Mesendoderm (in vitro differentiated cells): Measurements from ENCODE around the gene PEX14.

Experiments used
- DNase-seq: peaks from one replicate; pipeline ENCODE4 v3.0.0; 2013
- H2AK5ac ChIP-seq: 2 replicates; pipeline ENCODE4 v1.6.1; 2013; ENCODE audit warnings: low read length, inconsistent platforms
- H2BK120ac ChIP-seq: 2 replicates; pipeline ENCODE4 v1.6.1; 2013; ENCODE audit warnings: low read depth, mild to moderate bottlenecking, low read length, moderate library complexity, mixed read lengths
- H2BK15ac ChIP-seq: replicated peaks from 2 replicates; pipeline ENCODE4 v1.6.1; 2013; ENCODE audit warnings: low read depth, mild to moderate bottlenecking, moderate library complexity
- H2BK5ac ChIP-seq: 2 replicates; pipeline ENCODE4 v1.6.1; 2013; ENCODE audit warnings: low read length, inconsistent platforms
- H3K18ac ChIP-seq: 2 replicates; pipeline ENCODE4 v1.6.1; 2013; ENCODE audit warnings: mild to moderate bottlenecking, low read length, mixed read lengths
- H3K23ac ChIP-seq: one replicate; pipeline ENCODE4 v1.6.1; 2013; ENCODE audit warnings: low read length
- H3K27ac ChIP-seq: 2 replicates; pipeline ENCODE4 v1.5.1; 2013; ENCODE audit warnings: low read depth, mild to moderate bottlenecking, inconsistent platforms, low read length, moderate library complexity
- H3K27me3 ChIP-seq: 2 replicates; pipeline ENCODE4 v1.6.1; 2013; ENCODE audit warnings: low read length, control low read depth, mild to moderate bottlenecking, inconsistent platforms; ENCODE audit not compliant: insufficient read depth, poor library complexity
- H3K36me3 ChIP-seq: 2 replicates; pipeline ENCODE4 v1.6.1; 2013; ENCODE audit warnings: low read length, inconsistent platforms; ENCODE audit not compliant: control insufficient read depth, insufficient read depth
- H3K4ac ChIP-seq: one replicate; pipeline ENCODE4 v1.6.1; 2013; ENCODE audit warnings: low read depth, mild to moderate bottlenecking, low read length, moderate library complexity
- H3K4me1 ChIP-seq: 2 replicates; pipeline ENCODE4 v1.6.1; 2013; ENCODE audit warnings: low read depth, low read length, inconsistent platforms; ENCODE audit not compliant: control insufficient read depth
- H3K4me2 ChIP-seq: 2 replicates; pipeline ENCODE4 v1.6.1; 2013; ENCODE audit warnings: low read length
- H3K4me3 ChIP-seq: 2 replicates; pipeline ENCODE4 v1.5.1; 2013; ENCODE audit warnings: mild to moderate bottlenecking, low read length
- H3K56ac ChIP-seq: one replicate; pipeline ENCODE4 v1.6.1; 2013; ENCODE audit warnings: low read length
- H3K79me1 ChIP-seq: 2 replicates; pipeline ENCODE4 v1.6.1; 2013; ENCODE audit warnings: low read length, inconsistent platforms
- H3K79me2 ChIP-seq: 2 replicates; pipeline ENCODE4 v1.6.1; 2013; ENCODE audit warnings: mild to moderate bottlenecking, low read length; ENCODE audit not compliant: control insufficient read depth, insufficient read depth
- H3K9ac ChIP-seq: 2 replicates; pipeline ENCODE4 v1.6.1; 2013; ENCODE audit warnings: low read length, inconsistent platforms
- H4K5ac ChIP-seq: one replicate; pipeline ENCODE4 v1.6.1; 2013; ENCODE audit warnings: low read length
- H4K8ac ChIP-seq: one replicate; pipeline ENCODE4 v1.6.1; 2013; ENCODE audit warnings: low read depth, mild to moderate bottlenecking, control low read depth, low read length, moderate library complexity
- WGBS: extraction: QIAGEN DNeasy Blood & Tissue Kit; methylation state at CpG from one replicate; pipeline ENCODE4 v1.1.7; 2013; ENCODE audit warnings: low lambda C conversion rate, missing lambda C conversion rate; ENCODE audit not compliant: insufficient coverage; ENCODE audit errors: extremely low coverage; 5-methylcytosine and 5-hydroxymethylcytosine counted together

The PEX14 gene

DNA sequence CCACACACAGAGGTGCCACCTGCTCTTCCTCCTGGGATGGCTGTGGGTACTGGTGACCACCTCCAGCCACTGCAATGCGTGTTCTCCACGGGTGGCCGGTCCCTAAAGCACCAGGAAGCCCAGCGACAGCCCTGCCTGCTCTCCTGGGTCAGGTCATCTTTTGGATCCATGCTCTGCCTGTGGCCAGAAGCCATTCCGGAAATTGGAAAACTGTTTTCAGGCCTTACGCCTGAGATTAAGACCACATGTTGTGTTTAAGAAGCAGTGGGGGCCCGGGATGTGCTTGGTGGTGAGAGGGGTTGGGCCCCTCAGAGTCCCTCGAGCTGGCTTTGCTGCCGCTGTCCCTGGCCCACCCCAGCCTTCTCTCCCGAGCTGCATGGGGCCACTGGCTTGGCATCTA, 150.8 kb downstream of the PEX14 start:
- Histone ChIP-seq H3K4me3 (no peak overlapping the region), H3K27ac (no peak overlapping the region), H3K4me2 (no peak overlapping the region), H2AK5ac (no peak overlapping the region), H3K36me3 (no peaks in the 10 kb centered on the region), H4K8ac (no peak overlapping the region), H3K27me3 (no peaks in the 10 kb centered on the region), H2BK15ac (no peak overlapping the region), H3K4ac (no peak overlapping the region), H3K4me1 (no peaks in the 10 kb centered on the region), H3K56ac (no peak overlapping the region), H4K5ac (no peak overlapping the region), H3K18ac (no peak overlapping the region), H3K23ac (no peak overlapping the region), H3K9ac (no peak overlapping the region), H2BK5ac (no peak overlapping the region), H3K79me1 (no peaks in the 10 kb centered on the region), H3K79me2 (no peaks in the 10 kb centered on the region), H2BK120ac (no peak overlapping the region)
- DNase-seq: no peak
- WGBS: no CpG with 5 or more reads among the region's 10 CpGs

DNA sequence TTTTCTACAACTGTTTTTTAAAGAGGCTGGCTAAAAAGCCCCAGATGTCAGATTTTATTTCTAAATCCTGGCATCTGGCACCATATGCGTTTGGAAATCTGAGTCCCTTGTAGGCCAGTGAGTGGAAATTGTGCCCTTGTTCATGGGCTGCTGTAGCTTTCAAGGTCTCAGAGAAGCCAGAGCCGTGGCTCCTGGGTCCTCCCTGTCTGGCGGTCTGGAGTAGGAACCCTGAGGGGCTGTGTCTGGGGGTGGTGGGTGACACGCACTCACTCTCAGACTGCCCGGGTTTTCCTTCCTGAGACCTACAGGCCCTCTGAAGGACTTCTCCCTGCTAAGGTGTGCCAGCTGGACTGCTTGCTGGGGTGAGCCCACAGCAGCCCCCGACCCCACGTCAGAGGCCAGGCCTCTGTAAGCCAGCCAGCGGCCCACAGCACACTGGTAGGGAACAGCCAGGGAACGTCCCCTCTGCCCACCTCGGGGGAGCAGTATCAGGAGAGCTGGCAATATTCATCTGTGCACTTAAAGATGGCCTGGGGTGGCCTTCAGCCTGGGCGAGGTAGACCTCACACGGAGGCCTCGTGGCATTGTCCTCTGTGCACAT, 151.5 kb downstream of the PEX14 start:
- H2BK120ac ChIP-seq: no peak overlapping the region

DNA sequence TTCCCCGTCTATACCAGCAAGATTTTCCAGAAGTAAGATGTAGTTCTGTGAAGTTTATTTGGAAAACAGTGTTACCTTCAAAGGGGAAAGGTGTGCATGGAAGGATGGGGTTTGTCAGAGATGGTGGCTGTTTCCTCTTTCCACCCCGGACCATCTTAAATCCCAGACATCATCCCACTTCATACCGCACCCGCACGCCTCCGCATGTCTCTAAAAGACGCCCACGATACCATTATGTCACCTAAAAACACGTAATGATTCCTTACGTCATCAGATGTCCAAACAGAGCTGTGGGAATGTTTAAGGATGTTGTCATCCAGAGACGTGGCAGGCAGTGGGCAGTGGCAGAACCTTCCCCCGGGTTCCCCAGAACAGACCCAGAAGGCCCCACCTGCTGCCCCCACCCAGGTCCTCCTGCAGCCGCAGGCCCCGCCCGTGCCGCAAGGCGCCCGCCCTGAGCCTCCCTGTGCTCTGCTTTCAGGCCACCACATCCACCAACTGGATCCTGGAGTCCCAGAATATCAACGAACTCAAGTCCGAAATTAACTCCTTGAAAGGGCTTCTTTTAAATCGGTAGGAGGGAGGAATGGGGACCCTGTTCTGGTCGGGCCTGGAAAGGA, 152.2 kb downstream of the PEX14 start:
- Histone ChIP-seq H3K27me3 (no peaks in the 10 kb centered on the region), H3K79me1 (no peaks in the 10 kb centered on the region), H3K4ac (no peak overlapping the region), H4K8ac (no peak overlapping the region), H3K4me1 (no peaks in the 10 kb centered on the region), H3K27ac (no peak overlapping the region), H3K56ac (no peak overlapping the region), H2AK5ac (no peak overlapping the region), H3K36me3 (no peaks in the 10 kb centered on the region), H3K4me3 (no peak overlapping the region), H3K4me2 (no peak overlapping the region), H4K5ac (no peak overlapping the region), H2BK15ac (no peak overlapping the region), H3K79me2 (no peaks in the 10 kb centered on the region), H2BK5ac (no peak overlapping the region), H3K23ac (no peak overlapping the region), H3K18ac (no peak overlapping the region), H2BK120ac (no peak overlapping the region), H3K9ac (no peak overlapping the region)
- no peak for DNase-seq
- 100% methylated on average over 3 of the region's 22 CpGs for WGBS

More for the DNA sequence above, 151.5 kb downstream of the PEX14 start:
- Histone ChIP-seq H3K4me2 (no peak overlapping the region), H2BK15ac (no peak overlapping the region), H3K9ac (no peak overlapping the region), H3K4me3 (no peak overlapping the region), H2AK5ac (no peak overlapping the region), H3K27ac (no peak overlapping the region), H3K4ac (no peak overlapping the region), H4K8ac (no peak overlapping the region), H3K79me1 (no peaks in the 10 kb centered on the region), H2BK5ac (no peak overlapping the region), H3K56ac (no peak overlapping the region), H3K27me3 (no peaks in the 10 kb centered on the region), H3K79me2 (no peaks in the 10 kb centered on the region), H3K4me1 (no peaks in the 10 kb centered on the region), H3K36me3 (no peaks in the 10 kb centered on the region), H4K5ac (no peak overlapping the region), H3K18ac (no peak overlapping the region), H3K23ac (no peak overlapping the region)
- no peak for DNase-seq
- no CpG with 5 or more reads among the region's 13 CpGs for WGBS

DNA sequence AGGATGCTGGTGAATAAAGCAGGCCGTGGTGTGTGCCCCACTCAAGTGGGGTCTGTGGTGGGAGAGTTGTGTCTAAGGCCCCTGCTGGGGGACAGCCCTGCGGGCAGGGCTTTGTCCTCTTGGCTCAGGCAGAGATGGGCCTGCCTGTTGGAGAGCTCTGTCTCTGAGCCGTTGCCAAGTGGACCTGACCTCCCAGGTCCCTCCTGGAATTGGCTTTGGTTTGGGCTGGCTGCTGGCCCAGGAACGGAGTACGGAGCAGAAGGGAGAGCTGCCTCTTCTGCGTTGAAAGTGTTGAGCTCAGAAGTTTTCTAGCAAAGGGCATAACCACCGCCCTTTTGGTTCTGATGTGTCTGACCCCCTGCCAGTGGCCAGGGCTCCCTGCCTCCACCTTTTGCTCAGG, 153.9 kb downstream of the PEX14 start:
- WGBS: no CpG with 5 or more reads among the region's 7 CpGs
- no peak overlapping the region for H2AK5ac ChIP-seq
- no peaks in the 10 kb centered on the region for H3K79me2 ChIP-seq
- no peak overlapping the region for H3K27ac ChIP-seq
- H2BK15ac ChIP-seq: no peak overlapping the region
- H3K9ac ChIP-seq: no peak overlapping the region
- H3K4ac ChIP-seq: no peak overlapping the region
- no peak overlapping the region for H4K8ac ChIP-seq
- H4K5ac ChIP-seq: no peak overlapping the region
- H3K27me3 ChIP-seq: no peaks in the 10 kb centered on the region
- H3K4me1 ChIP-seq: peaks cover 2% of the 10 kb centered on the region
- H3K23ac ChIP-seq: no peak overlapping the region
- no peak overlapping the region for H2BK5ac ChIP-seq
- H3K4me2 ChIP-seq: no peak overlapping the region
- DNase-seq: no peak
- H3K18ac ChIP-seq: no peak overlapping the region
- H3K79me1 ChIP-seq: no peaks in the 10 kb centered on the region
- H3K36me3 ChIP-seq: no peaks in the 10 kb centered on the region
- H3K56ac ChIP-seq: no peak overlapping the region
- H2BK120ac ChIP-seq: no peak overlapping the region
- H3K4me3 ChIP-seq: no peak overlapping the region

DNA sequence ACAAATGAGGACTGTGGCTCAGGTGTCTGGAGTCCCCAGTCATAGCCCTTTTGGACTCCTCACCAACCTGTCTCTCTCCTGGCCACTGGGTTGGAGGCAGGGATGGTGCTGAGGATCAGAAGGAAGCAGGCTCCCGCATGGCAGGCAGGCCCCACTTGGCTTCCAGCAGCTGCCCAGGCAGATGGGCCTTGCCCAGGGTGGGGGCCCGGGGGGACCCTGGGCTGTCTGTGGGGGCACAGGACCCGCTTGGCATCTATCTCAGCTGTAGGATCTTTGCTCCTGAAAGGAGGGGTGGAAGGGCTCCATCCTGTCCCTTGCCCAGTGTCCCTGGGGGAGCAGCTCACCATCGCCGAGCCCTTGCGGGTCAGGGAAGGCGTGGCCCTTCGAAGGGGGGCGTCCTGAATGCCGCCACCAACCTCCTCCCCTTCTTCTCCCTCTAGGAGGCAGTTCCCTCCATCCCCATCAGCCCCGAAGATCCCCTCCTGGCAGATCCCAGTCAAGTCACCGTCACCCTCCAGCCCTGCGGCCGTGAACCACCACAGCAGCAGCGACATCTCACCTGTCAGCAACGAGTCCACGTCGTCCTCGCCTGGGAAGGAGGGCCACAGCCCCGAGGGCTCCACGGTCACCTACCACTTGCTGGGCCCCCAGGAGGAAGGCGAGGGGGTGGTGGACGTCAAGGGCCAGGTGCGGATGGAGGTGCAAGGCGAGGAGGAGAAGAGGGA, 154.5 kb downstream of the PEX14 start:
- Histone ChIP-seq H3K18ac (no peak overlapping the region), H2BK120ac (no peak overlapping the region), H3K27me3 (no peaks in the 10 kb centered on the region), H2BK5ac (no peak overlapping the region), H2BK15ac (no peak overlapping the region), H3K9ac (no peak overlapping the region), H3K4me2 (no peak overlapping the region), H3K4me3 (no peak overlapping the region), H3K79me1 (no peaks in the 10 kb centered on the region), H3K4ac (no peak overlapping the region), H3K36me3 (no peaks in the 10 kb centered on the region), H4K8ac (no peak overlapping the region), H3K56ac (no peak overlapping the region), H2AK5ac (no peak overlapping the region), H3K23ac (no peak overlapping the region), H4K5ac (no peak overlapping the region), H3K4me1 (peaks cover 2% of the 10 kb centered on the region), H3K79me2 (no peaks in the 10 kb centered on the region), H3K27ac (no peak overlapping the region)
- no CpG with 5 or more reads among the region's 25 CpGs for WGBS
- no peak for DNase-seq
